ENCODE results near the gene NDUFA6.
"Not testable (repeated sequence)": the region's sequence is repeated elsewhere in the genome, so short reads cannot be mapped to it uniquely, and the experiment has no call there.

NDUFA6 gene

DNA sequence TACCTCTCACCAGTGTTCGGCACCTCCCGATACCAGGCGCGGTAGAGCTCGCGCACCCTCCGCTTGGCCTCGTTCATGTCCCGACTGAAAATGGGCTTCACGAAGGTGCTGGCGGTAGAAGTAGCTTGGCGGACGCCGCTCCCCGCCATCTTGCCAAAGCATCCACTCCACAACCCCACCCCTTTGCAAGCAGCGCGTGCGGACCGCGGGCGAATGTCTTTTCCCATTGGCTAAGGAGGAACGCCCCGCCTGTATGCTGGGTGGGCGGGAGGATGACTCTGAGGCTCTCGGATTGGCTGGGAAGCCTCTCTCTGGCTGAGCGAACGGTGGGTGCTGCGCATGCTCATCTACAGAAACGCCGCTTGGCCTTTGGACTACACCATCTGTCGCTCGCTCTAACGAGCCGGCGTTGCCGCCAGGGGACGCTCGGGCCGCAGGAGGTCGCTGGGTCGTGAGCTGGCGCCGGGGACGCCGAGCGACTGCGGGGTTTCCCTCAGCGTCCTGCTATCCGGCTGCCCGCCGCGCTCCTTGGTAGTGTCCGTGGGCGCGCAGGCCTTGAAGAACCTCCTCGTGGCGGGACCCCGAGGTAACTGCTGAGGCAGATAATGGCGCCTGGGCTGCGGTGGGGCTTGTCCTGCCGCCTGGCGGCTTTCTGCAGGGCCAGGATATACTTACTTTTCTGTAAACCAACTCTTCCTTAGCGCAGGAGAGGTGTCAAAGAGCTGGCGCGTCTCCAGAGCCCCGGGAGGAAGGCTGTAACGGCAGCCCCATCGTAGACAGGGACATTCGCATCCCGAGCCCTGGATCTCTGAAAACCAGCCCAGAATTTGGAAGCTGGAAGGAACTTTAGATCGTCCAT is at the start of gene NDUFA6:
NDUFA6 (minus strand) TSS at position 177 of the 859 bp plus-strand sequence; CDS start at position 149, 28 bp downstream.
- DNase-seq (ENCODE audit: low read depth), result peak; percentile 98

DNA sequence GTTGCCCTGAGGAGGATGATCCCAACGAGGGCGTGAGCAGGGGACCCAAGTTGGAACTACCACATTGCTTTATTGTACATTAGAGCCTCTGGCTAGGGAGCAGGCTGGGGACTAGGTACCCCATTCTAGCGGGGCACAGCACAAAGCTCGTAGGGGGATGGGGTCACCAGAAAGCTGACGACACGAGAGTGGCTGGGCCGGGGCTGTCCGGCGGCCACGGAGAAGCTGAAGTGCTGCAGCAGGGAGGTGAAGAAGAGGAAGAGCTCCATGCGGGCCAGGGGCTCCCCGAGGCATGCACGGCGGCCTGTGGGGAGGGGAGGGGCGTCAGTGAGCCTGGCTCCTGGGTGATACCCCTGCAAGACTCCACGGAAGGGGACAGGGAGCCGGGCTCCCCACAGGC is 49.6 kb upstream of the NDUFA6 start:
- DNase-seq (ENCODE audit: low read depth), result not testable (repeated sequence)

DNA sequence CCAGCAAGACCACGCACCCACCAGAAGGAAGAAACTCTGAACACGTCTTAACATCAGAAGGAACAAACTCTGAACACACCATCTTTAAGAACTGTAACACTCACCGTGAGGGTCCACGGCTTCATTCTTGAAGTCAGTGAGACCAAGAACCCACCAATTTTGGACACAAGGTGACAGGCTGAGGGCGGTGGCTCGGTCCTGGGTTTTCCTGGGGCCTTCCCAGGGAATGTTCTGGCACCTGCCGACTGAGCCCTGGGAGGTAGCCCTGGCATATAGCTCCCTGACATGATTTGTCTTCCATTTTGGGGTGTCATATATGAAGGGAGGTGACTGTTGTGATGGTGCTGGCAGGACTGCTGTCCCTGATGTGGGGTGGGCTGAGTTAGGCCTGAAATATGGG is 48.9 kb upstream of the NDUFA6 start:
- DNase-seq (ENCODE audit: low read depth), result not testable (repeated sequence)

DNA sequence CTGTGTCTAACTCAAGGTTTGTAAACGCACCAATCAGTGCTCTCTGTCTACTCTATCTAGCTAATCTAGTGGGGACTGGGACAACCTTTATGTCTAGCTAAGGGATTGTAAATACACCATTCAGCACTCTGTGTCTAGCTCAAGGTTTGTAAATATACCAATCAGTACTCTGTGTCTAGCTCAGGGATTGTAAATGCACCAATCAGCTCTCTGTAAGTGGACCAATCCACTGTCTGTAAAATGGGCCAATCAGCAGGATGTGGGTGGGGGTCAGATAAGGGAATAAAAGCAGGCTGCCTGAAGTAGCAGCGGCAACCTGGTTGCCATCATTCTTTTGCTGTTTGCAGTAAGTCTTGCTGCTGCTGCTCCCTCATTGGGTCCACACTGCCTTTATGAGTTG is 48.4 kb upstream of the NDUFA6 start:
- no peak for DNase-seq (ENCODE audit: low read depth)

DNA sequence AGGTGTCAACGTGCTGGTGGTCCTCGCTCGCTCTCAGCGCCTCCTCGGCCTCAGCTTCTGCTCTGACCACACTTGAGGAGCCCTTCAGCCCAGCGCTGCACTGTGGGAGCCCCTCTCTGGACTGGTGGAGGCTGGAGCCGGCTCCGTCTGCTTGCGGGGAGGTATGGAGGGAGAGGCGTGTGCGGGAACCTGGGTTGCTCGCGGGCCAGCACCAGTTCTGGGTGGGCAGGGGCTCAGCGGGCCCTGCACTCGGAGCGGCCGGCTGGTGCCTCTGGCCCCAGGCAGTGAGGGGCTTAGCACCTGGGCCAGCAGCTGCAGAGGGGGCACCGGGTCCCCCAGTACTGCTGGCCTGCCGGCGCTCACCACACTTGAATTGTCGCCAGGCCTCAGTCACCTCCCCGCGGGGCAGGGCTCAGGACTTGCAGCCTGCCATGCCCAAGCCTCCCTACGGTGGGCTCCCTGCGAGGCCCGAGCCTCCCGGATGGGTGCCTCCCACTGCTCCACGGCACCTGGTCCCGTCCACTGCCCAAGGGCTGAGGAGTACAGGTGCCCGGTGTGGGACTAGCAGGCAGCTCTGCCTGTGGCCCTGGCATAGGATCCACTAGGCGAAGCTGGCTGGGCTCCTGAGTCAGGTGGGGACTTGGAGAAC is 47.7 kb upstream of the NDUFA6 start:
- no peak for DNase-seq (ENCODE audit: low read depth)

DNA sequence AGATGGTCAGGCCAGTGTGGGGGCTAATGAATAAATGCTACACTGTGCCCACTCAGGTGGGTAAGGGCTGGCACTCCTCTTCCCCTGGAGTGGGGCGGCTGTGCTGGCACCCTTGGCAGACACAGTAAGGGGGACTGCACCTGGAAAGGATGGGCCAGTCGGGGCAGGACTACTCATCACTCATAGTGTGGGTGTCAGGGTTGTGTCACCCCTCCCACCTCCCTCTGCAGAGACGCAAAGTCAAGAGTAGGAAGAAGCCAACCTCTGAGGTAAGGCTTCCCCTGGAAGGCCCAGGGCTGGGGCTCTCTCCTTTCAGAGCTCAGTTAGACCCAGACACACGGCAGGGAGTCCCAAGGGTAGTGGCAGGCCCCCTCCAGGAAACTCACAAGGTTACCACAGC is 45.1 kb upstream of the NDUFA6 start:
- DNase-seq (ENCODE audit: low read depth), result not testable (repeated sequence)

DNA sequence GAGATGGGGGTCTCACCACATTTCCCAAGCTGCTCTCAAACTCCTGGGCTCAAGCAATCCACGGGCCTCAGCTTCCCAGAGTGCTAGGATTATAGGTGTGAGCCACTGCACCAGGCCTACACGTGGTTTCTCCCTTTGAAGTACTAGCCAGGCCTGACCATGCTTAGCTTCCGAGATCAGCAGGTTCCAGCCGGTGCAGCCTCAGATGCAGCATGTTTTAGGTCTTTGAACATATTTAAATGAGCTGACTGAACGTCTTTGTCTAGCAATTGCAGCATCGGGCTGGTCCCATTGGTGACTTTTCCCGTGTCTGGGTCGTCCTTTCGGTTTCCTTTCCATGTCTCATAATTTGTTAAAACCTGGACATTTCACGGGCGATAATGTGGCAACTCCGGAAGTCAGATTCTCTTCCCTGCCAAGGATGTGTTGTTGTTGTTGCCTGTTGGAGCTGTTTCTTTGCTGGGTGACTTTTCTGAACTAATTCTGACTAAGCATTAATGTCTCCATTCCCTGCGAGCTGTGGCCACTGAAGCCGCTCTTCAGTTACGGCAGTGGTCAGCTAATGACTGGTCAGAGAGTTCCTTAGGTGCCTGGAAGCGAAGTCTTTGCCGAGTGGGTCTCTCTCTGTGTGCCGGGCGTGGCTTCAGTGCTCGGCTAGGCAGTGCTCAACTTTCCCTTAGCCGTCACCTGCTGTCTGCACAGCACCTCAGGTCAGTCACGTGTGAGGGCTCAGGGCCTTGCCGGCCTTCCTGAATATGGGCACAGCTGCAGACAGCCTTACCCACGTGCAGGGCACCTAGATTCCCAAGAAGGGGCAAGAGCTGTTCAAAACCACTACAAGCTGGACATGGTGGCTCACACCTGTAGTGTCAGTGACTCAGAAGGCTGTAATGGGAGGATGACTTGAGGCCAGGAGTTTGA is 43.8 kb upstream of the NDUFA6 start:
- no peak for DNase-seq (ENCODE audit: low read depth)

DNA sequence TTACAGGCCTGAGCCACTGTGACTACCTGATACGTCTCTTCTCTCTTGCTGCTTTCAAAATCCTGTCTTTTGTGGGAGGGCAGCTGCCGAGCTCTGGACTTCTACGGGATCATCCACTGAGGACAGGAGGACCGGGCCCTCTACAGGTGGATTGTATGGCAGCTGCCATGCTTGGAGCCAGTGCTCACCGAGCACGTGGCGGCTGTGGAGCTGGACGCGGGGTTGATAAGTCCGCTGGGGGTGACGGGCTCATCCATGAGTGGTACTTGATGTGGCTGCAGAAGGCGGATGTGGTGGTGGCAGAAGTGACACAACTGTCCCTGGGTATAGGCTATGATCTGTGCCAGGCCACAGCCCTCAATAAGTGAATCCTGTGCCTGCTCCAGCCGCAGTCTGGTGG is 41.9 kb upstream of the NDUFA6 start:
- no peak for DNase-seq (ENCODE audit: low read depth)

DNA sequence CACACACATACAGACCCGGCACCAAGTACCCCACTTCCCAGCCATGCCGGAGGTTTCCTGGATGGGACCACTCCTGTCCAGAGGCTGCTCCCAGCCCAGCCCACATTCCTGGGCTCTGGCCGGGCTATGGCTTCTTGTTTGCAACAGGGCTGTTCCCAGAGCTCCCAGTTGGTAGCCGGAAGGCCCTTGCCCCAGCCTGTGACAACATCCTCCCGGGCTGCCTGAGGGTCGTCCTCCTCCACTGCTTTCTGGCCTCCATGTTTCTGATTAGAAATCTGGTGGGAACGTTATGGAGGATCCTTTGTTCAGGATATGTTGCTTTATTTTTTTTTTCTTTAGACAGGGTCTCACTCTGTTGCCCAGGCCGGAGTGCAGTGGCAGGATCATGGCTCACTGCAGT is 41.0 kb upstream of the NDUFA6 start:
- DNase-seq (ENCODE audit: low read depth), result no peak

DNA sequence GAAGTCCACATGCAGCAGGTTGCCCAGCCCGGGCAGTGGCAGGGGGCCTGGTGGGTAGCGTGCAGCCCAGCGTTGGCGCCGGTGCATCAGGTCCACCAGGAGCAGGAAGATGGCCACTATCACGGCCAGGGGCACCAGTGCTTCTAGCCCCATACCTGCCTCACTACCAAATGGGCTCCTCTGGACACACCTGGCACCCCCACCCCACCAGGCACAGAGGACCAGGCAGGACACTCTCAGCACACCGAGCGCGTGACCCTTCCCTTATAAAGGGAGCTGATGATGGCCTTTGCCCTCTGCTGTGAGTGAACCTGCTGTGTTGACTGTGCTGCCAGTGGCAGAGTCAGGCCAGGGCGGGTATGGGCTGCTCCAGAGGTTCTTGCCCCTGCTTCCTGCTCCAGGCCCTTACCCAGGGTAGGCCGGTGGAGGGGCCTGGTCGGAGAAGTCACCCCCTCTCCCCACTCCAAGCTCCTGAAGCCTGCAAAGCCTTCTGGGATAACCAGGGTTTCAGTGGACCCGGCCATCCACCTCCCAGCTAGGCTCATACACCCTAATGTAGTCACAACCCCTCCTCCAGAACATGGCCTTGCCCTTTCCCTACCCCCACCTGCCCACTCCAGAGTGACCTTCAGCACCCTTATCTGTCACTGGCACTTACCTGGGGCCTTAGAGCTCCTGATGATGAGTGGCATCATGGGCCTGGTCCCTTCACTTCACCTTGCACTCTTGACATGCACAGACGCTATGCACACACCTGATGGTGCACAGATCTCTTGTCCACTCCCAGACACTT is 40.3 kb upstream of the NDUFA6 start, which contains the start of gene CYP2D6:
CYP2D6 (minus strand) TSS at position 172 of the 793 bp plus-strand sequence; CDS start at position 153, 19 bp downstream.
- DNase-seq (ENCODE audit: low read depth), result not testable (repeated sequence)

DNA sequence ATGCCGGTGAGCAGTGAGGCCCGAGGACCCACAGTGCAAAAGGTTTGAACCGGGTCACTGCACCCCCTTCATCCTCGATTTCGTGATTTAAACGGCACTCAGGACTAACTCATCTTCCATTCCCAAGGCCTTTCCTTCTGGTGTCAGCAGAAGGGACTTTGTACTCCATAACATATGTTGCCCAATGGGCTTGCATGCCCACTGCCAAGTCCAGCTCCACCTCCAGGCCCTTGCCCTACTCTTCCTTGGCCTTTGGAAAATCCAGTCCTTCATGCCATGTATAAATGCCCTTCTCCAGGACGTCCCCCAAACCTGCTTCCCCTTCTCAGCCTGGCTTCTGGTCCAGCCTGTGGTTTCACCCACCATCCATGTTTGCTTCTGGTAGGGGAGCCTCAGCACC is 39.6 kb upstream of the NDUFA6 start:
- not testable (repeated sequence) for DNase-seq (ENCODE audit: low read depth)

DNA sequence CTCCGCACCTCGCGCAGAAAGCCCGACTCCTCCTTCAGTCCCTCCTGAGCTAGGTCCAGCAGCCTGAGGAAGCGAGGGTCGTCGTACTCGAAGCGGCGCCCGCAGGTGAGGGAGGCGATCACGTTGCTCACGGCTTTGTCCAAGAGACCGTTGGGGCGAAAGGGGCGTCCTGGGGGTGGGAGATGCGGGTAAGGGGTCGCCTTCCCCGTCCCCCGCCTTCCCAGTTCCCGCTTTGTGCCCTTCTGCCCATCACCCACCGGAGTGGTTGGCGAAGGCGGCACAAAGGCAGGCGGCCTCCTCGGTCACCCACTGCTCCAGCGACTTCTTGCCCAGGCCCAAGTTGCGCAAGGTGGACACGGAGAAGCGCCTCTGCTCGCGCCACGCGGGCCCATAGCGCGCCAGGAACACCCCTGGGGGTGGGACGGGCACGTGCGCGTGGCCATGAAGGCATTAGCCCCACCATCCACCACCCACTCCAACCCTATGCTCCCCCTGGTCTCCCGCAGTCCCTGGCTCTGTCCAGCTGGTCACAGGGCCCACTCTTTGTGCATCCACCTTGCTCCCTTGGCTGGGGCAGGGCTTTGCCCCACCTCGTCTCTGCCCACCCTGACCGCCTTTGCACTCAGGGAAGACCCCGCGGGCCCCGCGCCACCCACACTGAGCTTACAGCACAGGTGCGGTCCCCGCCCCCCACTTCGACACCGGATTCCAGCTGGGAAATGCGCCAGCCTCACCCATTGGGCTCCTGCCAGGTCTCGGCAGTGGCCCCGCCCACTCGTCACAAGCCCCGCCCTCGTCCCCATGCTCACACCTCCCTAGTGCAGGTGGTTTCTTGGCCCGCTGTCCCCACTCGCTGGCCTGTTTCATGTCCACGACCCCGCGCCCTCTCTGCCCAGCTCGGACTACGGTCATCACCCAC is 38.5 kb upstream of the NDUFA6 start:
- not testable (repeated sequence) for DNase-seq (ENCODE audit: low read depth)

DNA sequence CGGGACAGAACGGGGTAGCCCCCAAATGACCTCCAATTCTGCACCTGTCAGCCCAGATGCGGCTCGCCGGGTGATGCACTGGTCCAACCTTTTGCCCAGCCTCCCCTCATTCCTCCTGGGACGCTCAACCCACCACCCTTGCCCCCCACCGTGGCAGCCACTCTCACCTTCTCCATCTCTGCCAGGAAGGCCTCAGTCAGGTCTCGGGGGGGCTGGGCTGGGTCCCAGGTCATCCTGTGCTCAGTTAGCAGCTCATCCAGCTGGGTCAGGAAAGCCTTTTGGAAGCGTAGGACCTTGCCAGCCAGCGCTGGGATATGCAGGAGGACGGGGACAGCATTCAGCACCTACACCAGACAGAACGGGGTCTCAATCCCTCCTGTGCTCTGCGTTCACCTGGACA is 37.4 kb upstream of the NDUFA6 start:
- DNase-seq (ENCODE audit: low read depth), result not testable (repeated sequence)

DNA sequence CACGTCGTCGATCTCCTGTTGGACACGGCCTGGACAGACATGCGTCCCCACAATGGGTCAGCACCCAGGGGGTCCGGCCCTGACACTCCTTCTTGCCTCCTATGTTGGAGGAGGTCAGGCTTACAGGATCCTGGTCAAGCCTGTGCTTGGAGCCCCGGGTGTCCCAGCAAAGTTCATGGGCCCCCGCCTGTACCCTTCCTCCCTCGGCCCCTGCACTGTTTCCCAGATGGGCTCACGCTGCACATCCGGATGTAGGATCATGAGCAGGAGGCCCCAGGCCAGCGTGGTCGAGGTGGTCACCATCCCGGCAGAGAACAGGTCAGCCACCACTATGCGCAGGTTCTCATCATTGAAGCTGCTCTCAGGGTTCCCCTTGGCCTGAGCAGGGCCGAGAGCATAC is 37.0 kb upstream of the NDUFA6 start:
- no peak for DNase-seq (ENCODE audit: low read depth)

DNA sequence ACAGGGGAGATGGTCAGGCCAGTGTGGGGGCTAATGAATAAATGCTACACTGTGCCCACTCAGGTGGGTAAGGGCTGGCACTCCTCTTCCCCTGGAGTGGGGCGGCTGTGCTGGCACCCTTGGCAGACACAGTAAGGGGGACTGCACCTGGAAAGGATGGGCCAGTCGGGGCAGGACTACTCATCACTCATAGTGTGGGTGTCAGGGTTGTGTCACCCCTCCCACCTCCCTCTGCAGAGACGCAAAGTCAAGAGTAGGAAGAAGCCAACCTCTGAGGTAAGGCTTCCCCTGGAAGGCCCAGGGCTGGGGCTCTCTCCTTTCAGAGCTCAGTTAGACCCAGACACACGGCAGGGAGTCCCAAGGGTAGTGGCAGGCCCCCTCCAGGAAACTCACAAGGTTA is 33.0 kb upstream of the NDUFA6 start:
- DNase-seq (ENCODE audit: low read depth), result not testable (repeated sequence)

DNA sequence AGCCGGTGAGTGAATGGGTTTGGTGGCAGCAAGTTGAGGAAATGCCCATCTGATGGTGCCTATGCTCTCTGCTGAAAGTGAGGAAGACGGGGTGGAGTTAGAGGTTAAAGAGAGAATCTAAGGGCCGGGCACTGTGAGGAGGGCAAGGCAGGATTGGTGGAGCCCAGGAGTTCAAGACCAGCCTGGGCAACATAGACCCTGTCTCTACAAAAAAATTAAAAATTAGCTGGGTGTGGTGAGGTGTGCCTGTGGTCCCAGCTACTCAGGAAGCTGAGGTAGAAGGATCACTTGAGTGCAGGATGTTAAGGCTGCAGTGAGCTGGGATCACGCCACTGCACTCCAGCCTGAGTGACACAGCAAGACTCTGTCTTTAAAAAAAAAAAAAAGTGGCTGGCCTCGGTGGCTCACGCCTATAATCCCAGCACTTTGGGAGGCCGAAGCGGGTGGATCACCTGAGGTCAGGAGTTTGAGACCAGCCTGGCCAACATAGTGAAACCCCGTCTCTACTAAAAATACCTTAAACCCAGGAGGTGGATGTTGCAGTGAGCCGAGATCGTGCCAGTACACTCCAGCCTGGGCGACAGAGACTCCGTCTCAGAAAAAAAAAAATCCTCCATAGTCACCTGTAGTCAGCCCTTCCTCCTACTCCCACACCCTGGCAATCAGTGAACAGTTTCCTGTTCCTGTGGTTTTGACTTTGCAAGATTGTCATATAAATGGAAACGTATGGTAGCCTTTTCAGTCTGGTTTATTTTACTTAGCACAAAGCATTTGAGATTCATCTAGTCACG is 29.9 kb upstream of the NDUFA6 start:
- peak; percentile 51 for DNase-seq (ENCODE audit: low read depth)

DNA sequence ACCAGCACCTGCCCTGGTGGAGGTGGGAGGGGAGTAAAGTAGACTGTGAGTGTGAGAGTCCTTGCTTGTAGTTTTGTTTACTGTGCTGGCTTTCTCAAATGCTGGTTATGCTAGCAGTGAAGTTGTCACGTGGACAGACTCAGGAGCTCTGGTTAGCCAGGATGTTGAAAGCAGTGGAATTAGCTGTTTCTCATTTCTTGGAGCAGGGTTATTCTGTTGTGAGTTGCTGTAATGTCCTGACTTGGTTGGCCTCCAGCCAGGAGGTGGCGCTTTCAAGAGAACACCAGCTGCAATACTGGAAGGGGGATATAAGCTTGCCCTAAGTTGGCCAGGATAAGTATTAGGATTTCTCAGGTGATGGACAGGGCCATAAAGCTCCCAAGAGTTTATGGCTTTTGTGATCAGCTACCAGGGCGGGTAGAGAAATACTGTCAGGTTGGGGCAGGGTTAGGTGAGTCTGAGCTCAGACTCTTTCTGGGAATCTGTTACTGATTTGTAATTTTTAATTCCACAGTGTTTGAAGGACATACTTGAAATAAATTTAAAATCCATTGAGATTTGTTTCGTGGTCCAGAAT is 26.4 kb upstream of the NDUFA6 start:
- no peak for DNase-seq (ENCODE audit: low read depth)

DNA sequence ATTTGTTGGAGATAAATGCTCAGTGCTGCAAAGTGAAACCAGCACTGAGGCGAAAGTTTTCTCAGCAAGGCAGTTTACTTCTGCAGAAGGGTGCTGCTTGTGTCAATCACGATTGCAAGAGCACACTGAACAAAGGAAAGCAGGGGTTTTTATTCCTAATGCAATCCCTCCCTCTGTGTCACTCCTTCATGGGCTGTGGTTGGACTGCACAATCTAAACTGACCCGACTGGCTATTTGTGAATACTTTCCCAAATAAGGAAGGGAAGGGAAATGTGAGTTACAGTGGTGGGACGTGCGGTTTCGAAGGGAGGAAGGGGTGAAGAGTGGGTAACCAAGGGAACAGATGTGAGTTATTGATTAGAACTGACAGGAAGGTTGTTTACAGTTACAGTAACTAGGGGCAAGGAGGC is 24.9 kb upstream of the NDUFA6 start:
- not testable (repeated sequence) for DNase-seq (ENCODE audit: low read depth)

DNA sequence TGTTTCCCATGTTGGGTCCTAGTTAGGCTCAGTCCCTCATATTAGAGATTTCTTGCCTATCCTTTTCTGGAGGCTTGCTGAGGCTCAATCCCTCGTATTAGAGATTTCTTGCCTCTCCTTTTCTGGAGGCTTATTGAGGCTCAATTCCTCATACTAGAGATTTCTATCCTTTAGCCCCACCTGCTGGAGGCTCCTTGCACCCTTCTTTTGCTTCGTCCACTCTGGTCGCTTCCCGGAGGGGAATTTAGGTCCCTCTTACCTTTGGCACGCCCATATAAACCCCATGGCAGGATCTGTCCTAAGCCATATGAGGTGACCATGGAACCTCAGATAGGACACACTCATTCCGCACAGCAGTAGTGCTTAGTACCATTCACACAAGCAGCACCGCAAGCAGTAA is 24.1 kb upstream of the NDUFA6 start:
- no peak for DNase-seq (ENCODE audit: low read depth)

Data from stimulated activated CD4-positive, alpha-beta T cell treated with anti-CD3 and anti-CD28 coated beads, Interleukin-2, amount 100 ng/mL, for 4 hours (primary cell).